ENCODE measurements around the gene RETN.

DNA sequence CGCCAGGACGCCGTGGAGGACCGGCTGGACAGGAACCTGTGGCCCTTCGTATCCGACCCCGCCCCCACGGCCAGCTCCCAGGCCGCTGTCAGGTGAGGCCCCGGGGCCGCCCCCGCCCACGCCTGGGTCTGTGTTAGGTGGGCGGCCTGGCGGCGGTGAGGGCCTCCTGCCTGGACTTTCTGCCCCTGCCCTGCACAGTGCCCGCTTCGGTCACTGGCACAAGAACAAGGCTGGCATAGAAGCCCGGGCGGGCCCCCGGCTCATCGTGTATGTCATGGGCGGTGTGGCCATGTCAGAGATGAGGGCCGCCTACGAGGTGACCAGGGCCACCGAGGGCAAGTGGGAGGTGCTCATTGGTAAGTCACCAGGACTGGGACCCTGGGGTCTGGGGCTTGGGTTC is 21.7 kb upstream of the RETN start:
- no peak for TF ChIP-seq CTCF (IDR thresholded peaks at IDR 0.05)
- TF ChIP-seq POLR2A (IDR thresholded peaks at IDR 0.05): no peak
